Measurements from ENCODE around the gene B4GALT6.

GRCh38 chr18:31645411-31645810 lies 39.0 kb downstream of the B4GALT6 start:
- TF ChIP-seq NFRKB (IDR thresholded peaks at IDR 0.05), result no peak
- TF ChIP-seq FOXM1 (IDR thresholded peaks at IDR 0.05; ENCODE audit: borderline replicate concordance), result no peak
